ENCODE data around the gene FES.

DNA sequence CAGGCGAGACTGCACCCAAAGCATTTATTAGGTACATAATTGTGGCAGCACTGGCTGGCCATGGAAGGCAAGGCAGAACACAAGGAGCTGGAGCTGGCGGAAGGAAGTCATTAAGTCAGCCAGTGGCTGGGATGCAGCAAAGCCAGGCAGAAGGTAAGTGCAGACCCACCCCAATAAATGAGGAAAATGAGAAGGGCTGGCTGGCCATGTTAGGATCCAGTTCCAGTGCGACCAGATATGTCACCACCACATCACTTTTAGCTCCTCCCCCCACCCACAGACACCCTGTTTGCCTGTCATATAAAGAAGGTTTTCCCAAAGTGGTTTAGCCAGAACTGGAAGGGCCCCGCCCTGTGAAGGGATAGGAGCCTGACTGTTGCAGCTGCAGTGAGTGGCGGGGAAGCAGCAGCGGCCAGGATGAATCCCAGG is 16.0 kb upstream of the FES start, which contains the start of gene FURIN:
- TF ChIP-seq TAF1 (IDR thresholded peaks at IDR 0.05; ENCODE audit: low read depth) (no peak), EP300 (IDR thresholded peaks at IDR 0.05; ENCODE audit: borderline replicate concordance) (no peak), EGR1 (IDR thresholded peaks at IDR 0.05) (0 out of 2 replicates have a peak, but pooled peaks have one; percentile 6), REST (IDR thresholded peaks at IDR 0.05; ENCODE audit: low read depth) (no peak), YY1 (IDR thresholded peaks at IDR 0.05; ENCODE audit: low read depth) (no peak), USF1 (IDR thresholded peaks at IDR 0.05) (no peak), TEAD4 (IDR thresholded peaks at IDR 0.05) (no peak)
- TF ChIP-seq, protein P1, sequence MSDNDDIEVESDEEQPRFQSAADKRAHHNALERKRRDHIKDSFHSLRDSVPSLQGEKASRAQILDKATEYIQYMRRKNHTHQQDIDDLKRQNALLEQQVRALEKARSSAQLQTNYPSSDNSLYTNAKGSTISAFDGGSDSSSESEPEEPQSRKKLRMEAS (IDR thresholded peaks at IDR 0.05) = no peak

All from Ishikawa (cell line).